Stimulated activated CD8-positive, alpha-beta memory T cell treated with anti-CD3 and anti-CD28 coated beads, Interleukin-4, amount 100 ng/mL, for 48 hours (primary cell): Measurements from ENCODE around the gene PALD1.

ENCODE experiments used
- DNase-seq: peaks from one replicate; pipeline ENCODE4 v3.0.0-alpha.2; 2020

PALD1 gene

DNA sequence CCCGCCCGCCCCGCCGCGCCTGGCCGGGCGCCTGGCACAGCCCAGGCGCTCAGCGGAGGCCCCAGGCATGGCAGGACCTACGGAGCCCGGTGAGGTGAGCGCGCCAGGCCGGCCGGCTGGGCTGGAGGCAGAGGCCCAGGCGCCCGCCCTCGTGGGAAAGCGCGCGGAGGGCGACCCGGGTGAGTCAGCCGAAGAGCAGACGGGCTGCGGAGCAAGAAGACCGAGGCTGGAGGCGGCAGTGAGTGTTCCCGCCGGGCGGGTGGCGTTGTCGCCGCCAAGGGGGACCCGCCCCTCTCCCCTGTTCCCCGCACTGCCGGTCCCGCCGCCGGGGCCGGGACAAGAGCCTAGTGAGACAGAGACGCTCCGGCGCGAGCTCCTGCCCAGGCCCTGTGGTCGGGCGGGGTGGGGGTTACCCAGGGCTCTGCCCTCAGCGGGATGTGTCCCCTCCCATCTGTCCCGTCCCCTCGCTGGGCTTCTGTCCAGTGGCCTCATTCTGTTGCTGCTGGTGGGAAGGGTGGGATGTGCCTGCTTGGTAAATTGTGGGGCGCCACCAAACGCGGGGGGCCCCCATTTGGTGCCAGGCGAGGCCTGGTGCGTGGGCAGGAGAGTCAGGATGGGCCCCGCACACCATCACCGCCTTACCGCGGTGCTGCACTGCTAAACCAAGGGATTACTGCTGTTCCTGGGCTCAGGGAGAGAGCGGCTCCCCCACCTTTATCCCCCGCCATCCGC is 20.1 kb upstream of the PALD1 start:
- peak; percentile 74 for DNase-seq

DNA sequence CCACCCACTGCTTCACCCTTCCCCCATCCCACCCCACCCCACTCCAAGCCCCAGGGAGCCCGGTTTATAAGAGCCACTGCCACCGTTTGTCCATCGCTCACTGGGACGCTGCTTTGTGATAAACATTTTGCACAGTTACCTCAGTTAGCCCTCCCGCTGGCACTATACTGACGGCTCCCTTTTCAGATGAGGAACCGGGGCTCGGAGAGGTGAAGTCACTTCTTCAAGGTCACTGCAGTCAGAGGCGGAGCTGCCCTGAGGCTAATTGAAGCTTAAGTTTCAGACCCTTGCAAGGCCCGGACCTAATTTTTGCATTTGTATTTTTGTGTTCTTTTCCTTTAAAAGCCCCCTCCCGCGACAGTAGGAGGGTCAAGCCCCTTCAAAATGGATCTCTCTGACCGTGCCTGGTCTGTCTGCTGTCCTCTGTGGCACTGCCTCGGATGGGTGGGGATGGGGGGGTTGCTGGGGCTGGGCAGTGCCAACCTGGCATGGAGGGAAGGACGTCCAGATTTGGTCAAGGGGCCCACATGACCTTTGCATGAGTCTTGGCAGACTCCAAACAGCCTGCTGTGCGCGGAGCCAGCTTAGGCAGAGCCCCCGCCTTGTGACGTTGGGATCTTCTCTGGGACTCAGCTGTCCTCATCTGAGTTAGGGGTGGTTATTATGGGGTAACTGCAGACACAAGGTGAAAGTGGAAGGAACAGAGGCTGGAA is 19.4 kb upstream of the PALD1 start:
- DNase-seq, result no peak

DNA sequence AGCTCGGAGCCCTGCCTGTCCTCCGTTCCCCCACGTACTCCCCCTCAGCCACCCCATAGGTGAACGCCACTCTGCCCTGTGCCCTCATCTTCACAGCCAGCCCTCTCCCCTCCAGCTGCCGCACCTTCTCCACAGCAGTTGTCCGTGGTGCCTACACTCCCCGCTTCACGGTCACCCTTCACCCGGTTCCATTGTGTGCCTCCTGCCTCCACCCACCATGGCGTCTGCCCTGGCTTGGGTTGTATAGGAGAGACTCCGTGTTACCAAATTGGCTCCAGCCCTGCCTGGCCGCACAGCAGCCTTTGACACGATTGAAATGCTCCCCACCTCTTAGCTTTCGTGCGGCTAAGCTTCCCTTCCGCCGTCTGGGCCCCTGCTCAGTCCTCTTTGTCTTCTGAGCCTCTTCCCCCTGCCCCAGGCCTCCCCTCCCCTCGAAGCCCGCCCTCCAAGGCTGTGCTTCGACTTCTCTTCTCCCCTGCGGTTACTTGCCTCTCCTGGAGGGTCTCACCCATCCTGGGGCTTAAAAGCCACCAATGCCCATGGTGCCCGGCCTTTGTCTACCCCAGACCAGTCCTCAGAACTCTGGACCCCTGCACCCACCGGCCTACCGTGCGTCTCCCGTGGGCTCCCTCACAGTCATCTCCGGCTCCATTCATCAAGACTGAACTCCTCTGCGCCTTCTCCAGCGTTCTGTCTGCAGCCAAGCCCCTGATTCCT is 18.6 kb upstream of the PALD1 start:
- no peak for DNase-seq

DNA sequence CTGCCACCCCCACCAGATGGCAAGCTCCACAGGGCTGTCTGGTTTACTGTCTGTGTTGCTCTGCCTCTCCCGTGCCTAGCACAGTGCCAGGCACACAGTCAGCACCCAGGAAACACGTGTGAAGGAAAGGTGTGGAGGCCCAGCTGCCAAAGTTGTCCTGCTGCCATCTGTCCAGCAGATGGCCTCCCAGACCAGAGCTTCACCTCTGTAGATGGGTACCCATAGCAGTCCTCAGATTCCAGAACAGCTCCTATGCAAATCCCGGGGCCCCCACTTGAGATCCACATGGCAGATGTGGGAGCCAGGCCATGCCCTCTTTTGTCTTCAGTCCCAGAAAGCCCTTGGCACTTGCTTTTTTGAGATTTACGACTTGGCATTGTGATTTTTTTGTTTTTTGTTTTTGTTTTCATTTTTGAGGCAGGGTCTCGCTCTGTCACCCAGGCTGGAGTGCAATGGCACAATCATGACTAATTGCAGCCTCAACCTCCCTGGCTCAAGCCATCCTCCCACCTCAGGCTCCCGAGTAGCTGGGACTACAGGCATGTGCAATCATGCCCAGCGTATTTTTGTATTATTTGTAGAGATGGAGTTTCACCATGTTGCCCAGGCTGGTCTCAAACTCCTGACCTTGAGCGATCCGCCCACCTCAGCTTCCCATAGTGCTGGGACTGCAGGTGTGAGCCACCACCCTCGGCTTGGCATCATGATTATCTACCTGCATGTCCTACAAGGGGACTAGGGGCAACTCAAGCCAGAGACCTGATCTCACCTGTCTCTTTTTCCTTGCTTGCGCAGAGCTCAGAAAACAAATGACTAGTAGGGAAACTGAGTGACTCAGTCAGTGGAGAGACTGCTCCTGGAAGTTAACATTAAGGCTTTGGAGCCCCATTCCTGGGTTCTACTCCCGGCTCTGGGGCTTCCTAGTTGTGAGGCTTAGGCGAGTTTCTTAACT is 16.9 kb upstream of the PALD1 start:
- DNase-seq, result peak; percentile 64

DNA sequence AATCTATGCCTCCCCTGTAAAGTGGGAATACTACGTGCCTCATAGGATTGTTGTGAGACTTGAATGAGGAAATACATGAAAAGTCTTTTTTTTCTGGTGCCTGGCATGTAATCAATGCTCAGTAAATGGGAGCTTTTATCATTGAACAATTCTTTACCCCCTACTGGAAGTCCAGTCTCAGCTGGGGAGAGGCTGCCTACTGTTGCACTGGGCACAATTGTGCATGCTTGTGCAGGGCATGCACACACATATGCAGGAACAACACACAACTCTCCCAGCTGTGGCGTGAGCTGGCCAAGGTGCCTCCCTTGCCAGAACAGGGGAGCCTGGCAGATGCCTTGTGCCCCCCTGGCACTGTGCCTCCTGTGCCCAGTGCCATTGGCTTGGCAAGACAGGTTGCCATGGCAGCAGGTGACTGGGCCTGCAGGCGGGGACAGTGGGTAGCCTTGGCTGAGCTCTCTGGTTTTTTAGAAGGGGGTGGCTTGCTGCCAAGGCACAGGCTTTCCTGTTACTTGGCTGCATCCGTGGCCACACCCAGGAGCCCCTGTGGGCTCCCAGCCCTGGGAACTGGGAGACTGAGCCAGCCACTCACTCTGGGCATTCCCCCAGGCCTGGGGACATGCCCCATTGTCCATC is 16.1 kb upstream of the PALD1 start:
- DNase-seq, result no peak

DNA sequence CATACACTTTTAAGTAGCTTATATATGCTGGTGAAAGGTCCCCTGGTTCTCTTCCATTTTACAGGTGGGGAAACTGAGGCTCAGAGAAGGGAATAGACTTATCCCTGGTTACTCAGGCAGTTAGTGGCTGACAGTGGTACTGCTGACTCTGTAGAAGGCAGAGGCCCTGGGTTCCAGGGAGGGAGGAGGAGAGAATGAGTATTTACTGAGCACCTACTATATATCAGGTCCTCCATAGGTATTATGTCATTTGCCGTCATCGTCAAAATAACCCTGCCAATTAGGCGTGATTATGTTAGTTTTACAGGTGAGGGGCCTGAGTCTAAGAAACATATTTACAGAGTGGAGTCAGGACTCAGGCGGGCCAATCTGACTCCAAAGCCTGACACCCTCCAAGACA is 13.3 kb upstream of the PALD1 start:
- DNase-seq, result no peak

DNA sequence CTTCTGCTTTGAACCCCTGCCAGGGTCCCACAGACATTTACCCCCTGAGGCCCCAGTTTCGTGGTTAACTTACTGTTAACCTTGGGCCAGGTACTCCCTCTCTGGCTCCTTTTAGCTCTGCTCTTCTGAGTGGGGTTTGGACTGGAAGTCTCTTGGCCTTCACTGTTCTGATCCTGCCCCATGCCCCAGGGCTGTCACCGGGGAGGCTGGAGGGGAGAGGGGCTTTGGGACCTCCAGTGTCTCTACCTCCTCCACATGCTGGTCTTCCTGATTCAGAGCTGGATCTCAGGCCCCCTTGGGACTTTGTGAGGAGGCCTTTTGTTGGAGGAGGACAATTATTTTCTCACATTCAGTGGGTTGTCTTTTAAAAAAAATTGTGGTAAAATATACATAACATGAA is 12.7 kb upstream of the PALD1 start:
- DNase-seq, result no peak

DNA sequence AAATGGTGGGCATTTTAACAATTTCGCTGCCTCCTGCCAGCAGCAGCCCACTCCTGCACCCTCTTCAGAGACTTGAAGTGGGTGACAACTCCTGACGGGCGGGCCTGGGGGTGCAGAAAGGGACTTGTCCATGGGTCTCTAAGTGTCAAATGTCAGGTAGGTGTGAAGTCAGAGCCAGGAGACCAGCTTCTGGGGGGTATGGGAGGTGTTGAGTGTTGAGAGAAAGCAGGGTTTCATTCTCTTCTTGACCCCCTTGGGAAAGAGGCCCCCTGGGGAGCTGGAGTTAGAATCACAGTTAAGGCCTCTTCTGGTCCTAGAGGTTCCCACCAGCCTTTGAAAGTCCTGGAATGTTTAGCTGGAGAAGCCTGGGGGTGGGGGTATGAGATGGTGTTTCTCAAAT is 11.6 kb upstream of the PALD1 start:
- no peak for DNase-seq

DNA sequence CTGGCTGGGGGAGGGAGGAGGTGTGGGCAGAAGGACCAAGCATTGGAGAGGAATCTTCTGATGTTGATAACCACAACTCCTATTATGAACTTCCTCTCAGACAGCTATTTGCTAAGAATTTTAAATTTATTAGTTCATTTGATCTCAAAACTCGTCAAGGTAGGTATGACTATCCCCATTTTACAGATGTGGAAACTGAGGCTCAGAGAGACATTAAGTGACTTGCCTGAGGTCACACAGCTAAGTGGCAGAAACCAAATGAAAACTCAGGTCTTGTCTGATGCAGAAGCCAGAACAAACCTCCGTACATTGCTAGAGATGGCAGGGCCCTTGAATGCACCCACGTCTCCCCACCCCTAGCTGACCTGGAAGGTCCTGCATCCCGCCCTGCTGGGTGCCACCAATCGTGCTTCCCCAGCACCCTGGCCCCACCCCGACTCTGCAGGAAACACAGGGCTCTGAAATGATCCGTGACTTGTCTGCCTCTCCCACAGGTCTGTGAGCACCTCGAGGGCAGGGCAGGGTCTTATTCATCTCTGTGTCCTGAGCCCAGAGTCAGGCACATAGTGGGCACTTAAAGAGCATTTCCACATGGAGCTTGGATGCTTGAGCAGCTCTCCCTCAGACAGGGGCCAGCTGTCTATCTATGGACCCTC is 5.6 kb upstream of the PALD1 start:
- no peak for DNase-seq

DNA sequence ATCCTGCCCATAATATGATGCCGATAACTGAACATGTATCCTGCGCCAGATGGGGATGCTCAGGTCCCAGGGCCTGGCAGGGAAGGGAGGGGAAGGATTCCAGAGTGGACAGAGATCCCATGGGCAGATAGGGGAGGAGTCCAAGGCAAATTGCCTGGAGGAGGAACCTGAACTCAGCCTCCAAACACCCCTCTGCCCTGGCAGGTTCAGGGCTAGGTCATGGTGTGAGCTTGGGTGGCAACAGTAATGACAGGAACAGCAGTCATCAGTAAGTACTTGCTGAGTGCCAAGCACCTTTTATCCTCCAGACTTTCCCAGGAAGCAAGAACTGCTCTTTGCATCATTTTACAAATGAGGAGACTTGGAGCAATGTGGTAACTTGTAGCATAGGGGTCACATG is 3.8 kb upstream of the PALD1 start:
- DNase-seq, result no peak

DNA sequence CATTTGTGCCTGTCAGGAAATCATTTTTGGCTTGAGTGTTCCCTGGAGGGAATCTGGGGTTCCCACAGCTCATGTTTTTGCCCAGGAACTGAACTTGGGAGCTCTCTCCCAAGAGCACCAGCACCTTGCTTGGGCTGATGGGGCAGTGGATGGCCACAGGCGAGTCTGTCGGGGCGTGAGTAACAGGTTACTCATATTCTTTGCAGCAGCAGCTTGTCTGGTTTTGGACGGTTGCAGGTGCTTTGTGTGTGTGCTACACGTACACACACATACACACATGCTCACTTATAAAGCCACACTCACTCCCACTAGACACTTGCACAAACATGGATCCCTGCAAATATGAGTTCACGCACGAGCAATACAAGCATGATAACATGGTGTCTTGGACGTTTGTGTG is 2.9 kb upstream of the PALD1 start:
- peak; percentile 47 for DNase-seq

DNA sequence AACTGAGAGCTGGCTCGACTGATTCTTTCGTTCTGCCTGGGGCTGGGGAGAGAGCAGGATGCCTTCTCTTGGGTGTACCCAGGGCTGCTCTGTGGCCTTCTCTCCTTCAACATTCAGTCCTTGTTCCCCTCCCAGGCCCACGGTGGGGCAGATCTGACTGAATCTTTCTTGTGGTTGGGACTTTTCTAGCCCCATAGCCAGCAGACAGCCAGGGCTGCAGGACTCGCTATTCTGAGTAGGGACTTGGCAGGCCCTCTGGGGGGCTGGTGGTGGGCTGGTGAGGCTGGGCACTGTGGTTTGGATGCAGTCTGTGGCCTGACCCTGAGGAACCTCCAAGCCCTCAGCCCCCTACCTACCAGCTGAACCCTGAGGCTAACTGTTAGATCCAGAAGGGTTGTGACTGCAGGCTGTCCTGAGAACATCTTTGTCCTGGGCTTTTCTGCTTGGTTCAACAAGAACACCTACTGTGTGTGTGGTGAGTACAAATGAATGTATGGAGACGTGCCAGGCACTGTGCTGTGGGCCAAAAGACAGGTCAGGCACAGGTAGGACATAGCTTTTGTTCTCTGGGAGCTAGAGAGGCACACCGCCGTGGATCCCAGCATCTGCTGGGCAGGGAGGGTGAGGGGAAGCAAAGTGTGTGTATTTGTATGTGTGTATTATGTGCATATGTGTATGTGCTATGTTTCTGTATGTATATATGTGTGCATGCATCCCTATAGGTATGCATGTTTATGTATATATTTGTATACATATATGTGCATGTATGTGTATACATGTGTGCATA is 2.1 kb upstream of the PALD1 start:
- DNase-seq, result peak; percentile 37

DNA sequence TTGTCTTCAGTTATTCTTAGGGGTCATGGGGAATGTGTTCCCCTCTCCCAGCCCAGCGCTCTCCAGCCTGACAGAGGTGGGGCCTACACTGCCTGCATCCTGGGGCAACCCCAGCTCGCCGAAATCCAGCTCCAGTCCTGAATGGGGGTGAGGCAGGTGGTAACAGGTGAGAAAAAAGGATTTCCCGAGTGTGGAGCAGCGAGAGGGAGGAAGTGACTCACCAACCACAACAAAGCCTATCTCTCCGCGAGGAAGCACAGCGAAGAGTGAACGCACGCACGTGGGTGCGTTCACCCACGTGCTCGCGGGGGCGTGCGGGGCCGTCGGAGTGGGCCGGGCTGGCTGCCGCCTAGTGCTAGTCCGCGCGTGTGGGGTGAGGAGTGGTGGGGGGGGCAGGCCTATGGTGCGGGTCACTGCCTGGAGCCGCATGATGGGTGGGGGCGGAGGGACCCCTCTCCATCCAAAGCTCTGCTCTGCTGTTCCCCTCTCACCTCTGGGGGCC is 855 bp upstream of the PALD1 start:
- DNase-seq, result peak; percentile 78

DNA sequence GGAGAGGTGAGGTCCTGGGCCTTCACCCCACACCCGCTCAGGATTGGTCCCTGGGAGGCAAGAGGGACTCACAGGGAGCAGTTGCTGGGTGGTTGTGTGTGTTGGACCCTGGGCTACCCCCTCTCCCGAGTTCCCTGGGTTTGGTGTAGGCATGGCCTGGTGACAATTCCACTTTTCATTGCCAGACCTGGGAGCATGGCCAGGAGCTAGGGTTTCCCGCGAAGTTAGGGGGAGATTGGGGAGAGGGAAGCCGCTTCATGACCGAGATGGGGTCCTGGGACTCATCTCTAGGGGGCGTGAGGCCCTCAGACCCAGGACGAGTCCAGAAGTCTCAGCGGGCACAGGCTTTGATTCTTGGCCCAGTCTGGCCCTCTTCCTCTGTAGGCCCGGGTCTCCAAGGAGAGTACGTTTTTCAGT is 606 bp downstream of the PALD1 start:
- DNase-seq, result peak; percentile 36

DNA sequence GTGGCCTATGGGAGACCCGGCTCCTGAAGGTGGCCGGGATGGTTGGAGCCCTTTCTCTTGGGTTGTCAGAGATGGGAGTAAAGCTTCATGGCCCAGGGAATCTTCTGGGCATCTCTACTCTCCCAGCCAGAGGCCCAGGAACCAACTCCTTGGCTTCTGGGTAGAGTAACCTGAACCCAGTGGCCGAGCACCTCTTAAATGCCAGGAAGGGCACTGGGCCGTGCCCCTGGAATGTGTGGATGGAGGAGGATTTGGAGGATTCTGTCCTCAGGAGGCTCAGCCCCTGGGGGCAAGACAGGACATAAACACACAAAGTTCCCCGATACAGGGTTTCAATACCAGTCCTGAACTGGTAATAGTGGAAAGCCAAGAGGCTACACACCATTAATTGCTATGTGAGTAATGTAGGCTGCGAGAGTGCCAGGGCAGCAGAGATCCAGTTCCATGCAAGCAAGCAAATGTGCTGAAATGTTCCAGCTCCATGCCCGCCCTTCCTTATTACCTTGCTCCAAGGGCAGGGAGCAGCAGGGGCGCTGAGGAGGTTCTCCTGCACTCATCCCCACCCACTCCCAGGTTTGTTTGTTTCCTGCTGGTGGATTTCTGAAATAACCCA is 1.2 kb downstream of the PALD1 start:
- DNase-seq, result no peak

DNA sequence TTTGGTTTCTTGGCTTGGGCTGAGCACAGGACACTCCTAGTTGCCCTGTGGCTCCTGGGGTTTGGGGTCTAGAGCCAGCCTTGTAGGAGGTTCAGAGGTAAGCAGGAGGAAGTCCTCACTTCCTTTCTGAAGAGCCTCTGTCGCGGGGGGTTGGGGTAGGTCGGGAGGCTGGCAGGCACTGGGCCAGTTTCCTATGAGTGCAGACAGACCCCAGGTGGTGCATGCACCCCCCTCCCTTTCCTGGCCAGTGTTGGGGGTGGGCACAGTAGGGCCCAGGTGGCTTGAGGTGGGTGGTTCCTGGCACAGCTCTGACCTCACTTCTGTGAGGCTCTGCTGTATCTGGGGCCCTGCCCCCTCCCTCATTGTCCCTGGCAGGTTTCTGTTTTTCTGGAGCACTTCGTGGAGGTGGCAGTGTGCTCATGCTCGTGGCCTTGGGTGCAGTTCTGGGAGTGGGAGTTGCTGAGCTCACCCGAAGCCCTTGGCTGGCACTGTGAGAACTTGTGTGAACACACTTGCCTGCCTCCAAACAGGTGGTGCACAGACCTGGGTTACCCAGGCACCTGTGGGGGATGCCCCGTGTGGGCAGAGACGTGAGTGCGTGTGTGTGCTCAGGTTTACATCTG is 1.8 kb downstream of the PALD1 start:
- peak; percentile 39 for DNase-seq

DNA sequence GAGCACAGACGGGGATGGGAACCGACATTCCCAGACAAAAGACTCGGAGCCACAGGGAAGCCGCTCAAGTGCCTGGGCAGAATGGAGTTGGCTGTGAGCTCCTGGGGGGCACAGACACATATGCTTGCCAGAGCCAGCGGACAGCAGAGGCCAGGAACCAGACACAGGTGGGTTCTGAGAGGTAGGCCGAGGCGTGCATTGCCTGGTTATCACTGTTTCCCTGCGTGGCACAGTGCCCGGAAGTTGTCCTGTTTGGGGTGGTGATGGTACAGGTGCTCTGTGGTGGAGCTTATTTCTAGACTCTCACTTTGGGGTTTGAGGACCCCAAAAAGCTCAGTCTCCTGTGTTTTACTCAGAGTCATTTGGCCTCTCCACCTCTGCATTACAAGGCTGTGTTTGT is 2.5 kb downstream of the PALD1 start:
- DNase-seq, result no peak

DNA sequence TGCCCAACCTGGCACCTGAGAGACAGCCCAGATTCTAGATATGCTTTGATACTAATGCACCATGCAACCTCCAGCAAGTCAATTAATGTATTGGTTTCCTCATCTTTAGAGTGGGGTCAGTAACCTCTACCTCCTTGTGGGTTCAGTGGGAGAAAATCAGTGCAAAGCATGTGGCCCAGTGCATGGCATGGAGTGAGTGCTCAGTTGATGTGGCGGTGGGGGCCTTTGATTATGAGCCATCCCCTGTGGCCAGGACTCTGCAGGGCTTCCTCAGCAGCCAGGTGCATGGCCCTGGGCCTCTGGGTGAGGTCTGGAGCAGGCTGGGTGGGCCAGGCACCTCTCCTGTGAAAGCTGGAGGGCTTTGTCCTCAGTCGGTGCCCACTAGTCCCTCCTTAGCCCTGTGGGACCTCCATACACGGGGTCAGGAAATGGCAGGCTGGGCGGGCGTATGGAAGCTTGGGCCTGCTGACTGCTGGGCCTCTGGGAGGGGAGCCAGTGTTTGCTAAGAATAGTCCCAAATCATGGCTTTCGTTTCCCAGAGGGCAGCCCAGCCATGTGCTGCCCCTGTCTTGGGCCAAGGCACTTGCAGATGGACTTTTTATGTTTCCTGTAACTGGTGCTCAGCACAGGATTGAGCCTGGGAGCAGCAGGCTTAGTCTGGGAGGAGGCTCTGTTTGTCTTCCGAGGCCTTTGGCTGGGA is 3.4 kb downstream of the PALD1 start:
- DNase-seq, result no peak
